HTR-8/SVneo (cell line): ENCODE measurements around the gene MMP14.
"Not testable (repeated sequence)": the region's sequence is repeated elsewhere in the genome, so short reads cannot be mapped to it uniquely, and the experiment has no call there.

Source experiments
- DNase-seq: peaks from one replicate; pipeline ENCODE4 v3.0.0; 2011; ENCODE audit warnings: low spot score, mixed read lengths; ENCODE audit not compliant: insufficient read length
- FAIRE-seq: peaks from 2 replicates; lab custom pipeline; 2011; peaks lifted over from hg19 to GRCh38; lab: Jason Lieb, UNC

Gene MMP14

DNA sequence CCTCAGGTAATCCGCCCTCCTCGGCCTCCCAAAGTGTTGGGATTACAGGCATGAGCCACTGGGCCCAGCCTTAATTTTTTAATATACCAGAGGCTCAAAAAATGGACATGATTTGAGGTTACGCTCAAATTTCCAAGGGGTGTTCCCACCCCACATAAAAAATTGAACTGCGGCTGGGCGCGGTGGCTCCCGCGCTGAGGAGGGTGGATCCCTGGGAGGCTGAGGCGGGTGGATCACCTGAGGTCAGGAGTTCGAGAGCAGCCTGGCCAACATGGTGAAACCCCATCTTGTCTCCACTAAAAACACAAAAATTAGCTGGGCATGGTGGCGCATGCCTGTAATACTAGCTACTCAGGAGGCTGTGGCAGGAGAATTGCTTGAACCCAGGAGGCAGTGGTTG is 17.9 kb downstream of the MMP14 start:
- not testable (repeated sequence) for FAIRE-seq

DNA sequence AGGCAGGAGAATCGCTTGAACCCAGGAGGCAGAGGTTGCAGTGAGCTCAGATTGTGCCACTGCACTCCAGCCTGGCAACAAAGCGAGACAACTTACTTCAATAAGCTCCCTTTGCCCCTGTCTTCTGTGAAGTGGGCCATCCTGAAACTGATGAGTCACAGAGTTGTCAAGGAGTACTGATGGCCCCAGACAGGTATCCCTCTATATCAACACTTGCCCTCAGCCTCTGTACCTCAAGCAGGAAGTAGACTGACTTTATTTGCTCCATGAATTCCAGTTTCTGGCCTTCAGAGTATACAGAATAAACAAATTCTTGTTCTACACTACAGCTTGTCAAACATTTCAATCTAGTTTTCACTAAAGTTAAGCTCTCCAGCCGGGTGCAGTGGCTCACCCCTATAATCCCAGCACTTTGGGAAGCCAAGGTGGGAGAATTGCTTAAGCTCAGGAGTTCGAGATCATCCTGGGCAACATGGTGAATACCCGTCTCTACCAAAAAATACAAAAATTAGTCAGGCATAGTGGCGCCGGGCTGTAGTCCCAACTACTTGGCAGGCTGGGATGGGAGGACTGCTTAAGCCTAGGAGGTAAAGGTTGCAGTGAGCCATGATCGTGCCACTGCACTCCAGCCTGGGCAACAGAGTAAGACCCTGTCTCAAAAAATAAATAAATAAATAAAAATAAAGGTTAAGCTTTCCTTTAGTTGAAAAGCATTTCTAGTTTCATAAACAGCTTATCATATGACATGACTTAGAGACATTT is 18.8 kb downstream of the MMP14 start:
- FAIRE-seq (no peak), DNase-seq (no peak)

More for the DNA sequence above, 17.9 kb downstream of the MMP14 start:
- DNase-seq, result not testable (repeated sequence)

DNA sequence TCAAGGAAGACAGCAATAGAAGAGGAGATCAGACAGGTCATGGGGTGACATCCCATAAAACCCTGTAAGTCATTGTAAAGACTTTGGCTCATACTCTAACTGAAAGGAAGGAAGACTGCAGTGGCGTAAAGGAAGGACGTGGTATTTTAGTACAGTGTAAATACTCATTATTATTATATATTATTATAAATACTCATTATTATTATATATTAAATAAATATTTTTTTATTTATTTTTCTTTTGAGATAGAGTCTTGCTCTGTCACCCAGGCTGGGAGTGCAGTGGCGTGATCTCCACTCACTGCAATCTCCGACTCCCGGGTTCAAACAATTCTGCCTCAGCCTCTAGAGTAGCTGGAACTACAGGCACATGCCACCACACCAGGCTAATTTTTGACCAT is 20.0 kb downstream of the MMP14 start:
- FAIRE-seq (no peak), DNase-seq (no peak)

DNA sequence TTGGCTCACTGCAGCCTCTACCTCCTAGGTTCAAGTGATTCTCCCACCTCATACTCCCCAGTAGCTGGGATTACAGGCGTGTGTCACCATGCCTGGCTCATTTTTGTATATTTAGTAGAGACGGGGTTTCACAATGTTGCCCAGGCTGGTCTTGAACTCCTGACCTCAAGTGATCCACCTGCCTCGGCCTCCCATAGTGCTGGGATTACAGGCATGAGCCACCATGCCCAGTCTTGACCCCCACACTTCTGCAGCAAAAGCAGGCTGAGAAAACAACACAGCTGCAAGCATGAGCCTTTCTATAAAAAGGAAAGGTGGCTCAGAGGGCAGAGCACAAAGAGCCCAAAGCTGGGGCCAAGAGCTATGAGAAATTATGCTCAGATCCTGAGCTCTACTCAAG is 24.0 kb downstream of the MMP14 start:
- not testable (repeated sequence) for FAIRE-seq, DNase-seq

DNA sequence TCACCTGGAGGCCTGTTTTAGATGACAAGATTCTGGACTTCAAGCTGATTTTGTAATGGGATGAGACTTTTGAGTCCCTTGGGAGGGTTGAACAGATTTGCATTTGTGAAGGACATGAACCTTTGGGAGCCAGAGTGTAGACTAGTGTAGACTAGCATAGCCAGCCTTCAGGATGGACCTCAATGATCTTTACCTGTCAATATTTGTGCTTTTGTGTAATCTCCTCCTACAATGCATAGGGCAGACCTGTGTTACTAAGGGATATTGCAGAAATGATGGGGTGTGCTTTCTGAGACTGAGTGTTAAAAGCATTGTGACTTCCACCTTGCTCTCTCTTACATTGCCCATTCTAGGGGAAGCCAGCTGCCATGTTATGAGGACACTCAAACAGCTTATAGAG is 25.3 kb downstream of the MMP14 start:
- DNase-seq (no peak), FAIRE-seq (no peak)

DNA sequence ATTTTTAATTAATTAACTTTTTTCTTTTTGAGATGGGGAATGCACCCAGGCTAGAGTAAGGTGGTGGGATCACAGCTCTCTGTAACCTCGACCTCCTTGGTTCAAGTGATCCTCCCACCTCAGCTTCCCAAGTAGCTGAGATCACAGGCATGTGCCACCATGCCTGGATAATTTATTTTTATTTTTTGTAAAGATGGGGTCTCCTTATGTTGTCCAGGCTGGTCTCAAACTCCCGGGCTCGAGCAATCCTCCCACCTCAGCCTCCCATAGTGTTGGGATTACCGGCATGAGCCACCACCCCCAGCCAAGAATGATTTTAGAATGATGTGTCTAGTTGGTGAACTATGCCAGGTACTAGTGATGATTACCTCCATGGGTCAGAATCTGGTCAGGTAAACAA is 28.6 kb downstream of the MMP14 start:
- no peak for DNase-seq
- FAIRE-seq, result no peak

DNA sequence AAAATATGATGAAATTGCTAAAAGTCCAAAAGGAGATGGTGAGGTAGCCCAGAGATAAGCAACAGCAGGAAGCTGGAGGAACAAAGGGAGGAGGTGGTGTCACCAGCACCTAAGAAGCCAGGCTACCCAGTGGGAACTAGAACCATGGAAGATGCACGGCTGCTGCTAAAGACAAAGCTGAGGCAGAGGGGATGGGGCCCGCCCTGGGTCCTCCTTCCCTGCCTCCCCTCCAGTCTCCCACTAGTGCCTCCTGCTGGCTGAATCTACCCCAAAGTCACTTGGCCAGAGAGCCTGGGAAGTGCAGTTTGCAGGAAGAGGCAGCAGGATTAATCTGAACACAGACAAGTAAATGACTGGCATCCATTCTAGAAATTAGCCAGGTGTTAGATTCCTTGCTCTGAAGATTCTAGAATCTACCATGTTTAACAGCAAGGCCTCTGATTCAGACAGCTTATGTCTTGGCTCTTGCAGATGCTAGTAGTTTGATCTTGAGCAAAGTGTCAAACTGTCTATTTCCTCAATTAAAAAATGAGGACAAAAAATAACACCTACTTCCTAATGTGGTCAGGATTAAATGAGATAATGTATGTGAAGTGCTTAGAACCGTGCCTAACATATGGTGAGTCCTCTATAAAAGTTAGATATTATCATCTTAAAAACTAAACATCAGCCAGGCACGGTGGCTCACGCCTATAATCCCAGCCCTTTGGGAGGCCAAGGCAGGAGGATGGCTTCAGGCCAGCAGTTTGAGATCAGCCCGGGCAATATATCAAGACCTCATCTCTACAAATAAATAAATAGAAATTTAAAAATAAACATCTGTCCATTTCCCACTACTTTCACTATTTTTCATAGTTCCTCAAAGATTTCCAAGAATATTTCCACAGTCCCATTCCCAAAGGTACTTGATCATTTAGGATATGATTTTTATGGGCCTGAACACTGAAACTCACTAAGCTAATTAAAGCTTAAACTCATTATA is 29.3 kb downstream of the MMP14 start:
- no peak for DNase-seq
- FAIRE-seq, result no peak

DNA sequence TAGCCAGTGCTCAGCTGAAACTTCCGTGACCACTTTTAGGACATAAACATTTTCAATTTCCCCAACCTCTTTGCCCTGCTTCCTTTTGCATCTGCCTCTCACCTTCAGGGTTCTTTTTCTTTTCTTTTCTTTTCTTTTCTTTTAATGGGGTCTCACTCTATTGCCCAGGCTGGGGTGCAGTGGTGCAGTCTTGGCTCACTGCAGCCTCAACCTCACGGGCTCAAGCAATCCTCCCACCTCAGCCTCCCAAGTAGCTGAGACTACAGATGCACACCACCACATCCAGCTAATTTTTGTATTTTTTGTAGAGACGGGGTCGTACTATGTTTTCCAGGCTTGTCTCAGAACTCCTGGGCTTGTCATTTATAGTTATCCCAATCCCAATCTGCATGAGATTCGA is 30.5 kb downstream of the MMP14 start:
- FAIRE-seq (no peak), DNase-seq (no peak)

DNA sequence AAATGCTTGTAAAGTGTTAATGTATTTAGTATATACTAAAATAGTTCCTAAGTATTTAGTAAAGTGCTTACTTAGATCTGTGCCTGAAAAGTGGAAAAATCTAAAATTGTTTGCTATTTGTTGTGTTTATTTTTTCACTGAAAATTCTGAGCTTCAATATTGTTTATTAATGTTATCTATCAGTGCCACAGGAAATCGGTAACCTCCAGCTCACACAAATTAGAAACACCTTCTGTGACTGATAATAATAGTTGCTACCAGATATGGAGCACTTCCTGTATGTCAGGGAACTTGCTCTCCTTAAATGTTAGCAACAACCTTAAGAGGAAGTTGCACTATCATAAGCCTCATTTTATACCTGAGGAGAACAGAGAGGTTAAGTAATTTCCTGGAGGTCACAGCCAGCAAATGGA is 34.4 kb downstream of the MMP14 start:
- DNase-seq, result peak; percentile 13
- FAIRE-seq, result no peak

DNA sequence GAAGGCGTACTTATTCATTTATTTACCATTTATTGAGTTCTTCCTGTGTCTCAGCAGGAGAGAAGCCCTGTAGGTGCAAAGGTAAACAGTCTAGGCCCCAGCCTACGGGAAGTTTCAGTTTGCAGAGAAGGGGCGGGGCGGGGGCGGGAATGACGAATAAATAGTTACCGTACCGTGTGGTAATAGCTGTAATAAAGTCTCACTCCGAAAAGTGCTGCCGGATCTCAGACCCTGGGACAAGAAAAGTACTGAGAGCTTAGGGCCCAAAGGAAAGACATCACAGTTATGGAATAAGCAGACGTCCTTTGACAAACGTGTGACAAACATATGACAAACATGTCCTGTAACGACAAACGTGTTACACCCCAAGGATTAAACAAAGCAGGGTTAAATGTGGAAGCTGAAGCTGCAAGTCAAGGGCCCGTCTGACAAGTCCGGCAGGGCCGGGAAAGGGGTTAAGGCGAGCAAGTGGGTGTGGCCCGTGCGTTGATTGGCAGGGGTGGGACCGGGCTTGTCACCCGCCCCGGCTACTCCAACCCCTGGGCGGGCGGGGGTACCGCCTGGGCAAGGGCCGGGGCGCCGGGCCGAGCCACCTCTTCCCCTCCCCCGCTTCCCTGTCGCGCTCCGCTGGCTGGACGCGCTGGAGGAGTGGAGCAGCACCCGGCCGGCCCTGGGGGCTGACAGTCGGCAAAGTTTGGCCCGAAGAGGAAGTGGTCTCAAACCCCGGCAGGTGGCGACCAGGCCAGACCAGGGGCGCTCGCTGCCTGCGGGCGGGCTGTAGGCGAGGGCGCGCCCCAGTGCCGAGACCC is 35.0 kb downstream of the MMP14 start, which contains the start of gene LRP10:
Gene LRP10, plus strand, starts transcription at position 517 of the 809 bp plus-strand sequence. CDS start 564 bp downstream, outside the sequence.
- DNase-seq, result peak; percentile 69
- FAIRE-seq, result no peak

DNA sequence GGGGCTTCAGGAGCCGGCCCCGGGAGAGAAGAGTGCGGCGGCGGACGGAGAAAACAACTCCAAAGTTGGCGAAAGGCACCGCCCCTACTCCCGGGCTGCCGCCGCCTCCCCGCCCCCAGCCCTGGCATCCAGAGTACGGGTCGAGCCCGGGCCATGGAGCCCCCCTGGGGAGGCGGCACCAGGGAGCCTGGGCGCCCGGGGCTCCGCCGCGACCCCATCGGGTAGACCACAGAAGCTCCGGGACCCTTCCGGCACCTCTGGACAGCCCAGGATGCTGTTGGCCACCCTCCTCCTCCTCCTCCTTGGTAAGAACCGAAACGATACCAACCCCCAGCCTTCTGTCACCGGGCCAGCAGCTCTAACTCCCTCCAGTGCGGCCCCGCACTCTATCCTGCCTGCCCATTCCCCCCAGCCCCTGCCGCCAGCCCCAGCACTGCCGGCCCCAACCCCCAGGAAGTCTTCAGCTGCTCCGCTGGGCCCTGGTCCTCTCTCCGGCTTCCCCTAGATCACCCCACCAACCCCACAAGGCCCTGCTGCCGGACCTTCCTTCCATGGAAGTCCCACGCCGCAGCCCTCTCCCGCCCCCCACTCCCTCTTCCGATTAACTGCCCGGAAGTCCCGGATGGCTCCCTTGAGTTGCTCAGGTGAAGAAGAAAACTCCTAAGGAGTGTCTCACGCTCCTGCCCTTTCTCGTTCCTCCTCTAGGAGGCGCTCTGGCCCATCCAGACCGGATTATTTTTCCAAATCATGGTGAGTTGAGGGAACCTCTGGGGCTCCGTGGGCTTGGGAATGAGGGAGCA is 35.8 kb downstream of the MMP14 start:
- DNase-seq (peak; percentile 67), FAIRE-seq (no peak)

DNA sequence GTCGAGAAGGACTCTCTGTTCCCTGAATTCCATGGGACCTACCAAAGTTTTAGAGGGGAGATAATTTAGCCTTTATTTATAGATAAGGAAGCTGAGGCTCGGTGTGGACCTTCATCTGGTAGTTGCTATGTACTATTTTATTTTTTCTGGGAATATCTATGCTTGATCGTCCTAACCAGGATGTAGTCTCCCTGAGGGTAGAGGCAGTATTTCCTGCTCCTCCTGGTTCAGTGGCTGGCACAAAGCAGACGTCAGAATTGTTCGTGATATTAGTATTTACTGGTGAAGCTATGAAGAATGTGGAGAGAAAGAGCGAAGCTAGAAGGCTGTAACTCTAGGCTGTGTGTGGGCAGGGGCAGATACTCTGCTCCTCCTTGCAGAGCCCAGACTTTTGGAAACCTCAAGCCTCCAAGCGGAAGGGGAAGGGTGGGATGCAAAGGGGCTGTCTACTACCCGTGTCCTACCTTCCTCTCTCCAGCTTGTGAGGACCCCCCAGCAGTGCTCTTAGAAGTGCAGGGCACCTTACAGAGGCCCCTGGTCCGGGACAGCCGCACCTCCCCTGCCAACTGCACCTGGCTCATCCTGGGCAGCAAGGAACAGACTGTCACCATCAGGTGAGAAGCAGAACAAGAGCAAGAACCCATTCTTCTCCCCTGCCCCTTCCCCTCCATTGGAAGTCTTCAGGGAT is 36.6 kb downstream of the MMP14 start:
- no peak for FAIRE-seq
- DNase-seq, result no peak

DNA sequence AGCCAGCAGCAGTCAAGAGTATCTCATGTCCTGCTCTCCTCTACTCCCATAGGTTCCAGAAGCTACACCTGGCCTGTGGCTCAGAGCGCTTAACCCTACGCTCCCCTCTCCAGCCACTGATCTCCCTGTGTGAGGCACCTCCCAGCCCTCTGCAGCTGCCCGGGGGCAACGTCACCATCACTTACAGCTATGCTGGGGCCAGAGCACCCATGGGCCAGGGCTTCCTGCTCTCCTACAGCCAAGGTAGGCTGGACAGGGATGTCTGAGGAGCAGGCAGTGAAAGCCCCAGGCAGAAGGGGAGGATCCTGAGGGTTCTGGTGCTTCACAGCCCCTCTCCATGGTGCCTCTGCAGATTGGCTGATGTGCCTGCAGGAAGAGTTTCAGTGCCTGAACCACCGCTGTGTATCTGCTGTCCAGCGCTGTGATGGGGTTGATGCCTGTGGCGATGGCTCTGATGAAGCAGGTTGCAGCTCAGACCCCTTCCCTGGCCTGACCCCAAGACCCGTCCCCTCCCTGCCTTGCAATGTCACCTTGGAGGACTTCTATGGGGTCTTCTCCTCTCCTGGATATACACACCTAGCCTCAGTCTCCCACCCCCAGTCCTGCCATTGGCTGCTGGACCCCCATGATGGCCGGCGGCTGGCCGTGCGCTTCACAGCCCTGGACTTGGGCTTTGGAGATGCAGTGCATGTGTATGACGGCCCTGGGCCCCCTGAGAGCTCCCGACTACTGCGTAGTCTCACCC is 38.8 kb downstream of the MMP14 start:
- no peak for FAIRE-seq
- DNase-seq, result no peak

DNA sequence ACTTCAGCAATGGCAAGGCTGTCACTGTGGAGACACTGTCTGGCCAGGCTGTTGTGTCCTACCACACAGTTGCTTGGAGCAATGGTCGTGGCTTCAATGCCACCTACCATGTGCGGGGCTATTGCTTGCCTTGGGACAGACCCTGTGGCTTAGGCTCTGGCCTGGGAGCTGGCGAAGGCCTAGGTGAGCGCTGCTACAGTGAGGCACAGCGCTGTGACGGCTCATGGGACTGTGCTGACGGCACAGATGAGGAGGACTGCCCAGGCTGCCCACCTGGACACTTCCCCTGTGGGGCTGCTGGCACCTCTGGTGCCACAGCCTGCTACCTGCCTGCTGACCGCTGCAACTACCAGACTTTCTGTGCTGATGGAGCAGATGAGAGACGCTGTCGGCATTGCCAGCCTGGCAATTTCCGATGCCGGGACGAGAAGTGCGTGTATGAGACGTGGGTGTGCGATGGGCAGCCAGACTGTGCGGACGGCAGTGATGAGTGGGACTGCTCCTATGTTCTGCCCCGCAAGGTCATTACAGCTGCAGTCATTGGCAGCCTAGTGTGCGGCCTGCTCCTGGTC is 39.4 kb downstream of the MMP14 start:
- FAIRE-seq (no peak), DNase-seq (no peak)

DNA sequence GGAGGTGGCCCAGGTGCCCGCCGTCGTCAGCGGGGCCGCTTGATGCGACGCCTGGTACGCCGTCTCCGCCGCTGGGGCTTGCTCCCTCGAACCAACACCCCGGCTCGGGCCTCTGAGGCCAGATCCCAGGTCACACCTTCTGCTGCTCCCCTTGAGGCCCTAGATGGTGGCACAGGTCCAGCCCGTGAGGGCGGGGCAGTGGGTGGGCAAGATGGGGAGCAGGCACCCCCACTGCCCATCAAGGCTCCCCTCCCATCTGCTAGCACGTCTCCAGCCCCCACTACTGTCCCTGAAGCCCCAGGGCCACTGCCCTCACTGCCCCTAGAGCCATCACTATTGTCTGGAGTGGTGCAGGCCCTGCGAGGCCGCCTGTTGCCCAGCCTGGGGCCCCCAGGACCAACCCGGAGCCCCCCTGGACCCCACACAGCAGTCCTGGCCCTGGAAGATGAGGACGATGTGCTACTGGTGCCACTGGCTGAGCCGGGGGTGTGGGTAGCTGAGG is 40.7 kb downstream of the MMP14 start:
- no peak for FAIRE-seq
- DNase-seq, result no peak

DNA sequence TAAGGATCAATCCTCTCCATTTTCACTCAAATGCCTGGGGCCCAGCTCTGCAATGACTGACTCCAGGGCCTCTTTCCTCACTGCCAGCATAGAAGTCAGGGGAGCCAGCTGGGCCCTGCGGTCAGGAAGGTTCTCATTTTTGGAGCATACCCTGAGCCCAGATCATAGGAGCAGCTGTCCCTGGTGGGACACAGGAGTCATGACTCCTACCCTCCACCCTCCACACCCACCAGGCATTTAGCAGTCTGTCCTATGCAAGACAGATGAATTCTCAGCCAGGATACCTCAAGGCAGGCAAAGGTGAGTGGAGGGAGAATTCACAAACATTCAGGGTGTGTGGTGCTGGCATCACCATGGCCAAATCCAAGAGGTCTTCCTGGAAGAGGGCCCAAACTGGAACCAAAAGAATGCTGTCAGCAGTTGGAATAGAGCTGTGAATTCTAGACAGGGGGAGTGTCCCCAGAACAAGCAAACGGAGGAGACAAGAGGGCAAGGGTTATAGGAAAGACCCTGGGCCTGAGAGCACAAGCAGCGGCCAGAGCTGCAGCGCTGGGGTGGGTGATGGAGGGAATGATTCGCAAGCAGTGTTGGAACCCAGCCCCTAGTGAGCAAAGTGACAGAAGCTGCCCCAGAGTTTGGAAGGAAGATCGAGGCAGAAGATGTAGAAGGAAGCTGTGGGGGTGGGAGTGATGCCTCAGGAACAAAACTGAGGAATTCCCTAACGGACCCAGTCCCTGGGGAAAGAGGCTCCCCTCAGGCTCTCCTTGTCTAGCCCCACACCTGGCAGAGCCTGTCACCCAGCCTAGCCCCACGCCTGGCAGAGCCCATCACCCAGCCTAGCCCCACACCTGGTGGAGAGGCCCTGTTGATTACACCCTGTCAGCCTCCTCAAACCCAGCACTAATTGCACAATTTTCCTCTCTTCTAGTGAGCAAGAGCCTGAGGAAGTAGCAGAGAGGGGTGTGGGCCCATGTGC is 42.2 kb downstream of the MMP14 start:
- DNase-seq (no peak), FAIRE-seq (no peak)

DNA sequence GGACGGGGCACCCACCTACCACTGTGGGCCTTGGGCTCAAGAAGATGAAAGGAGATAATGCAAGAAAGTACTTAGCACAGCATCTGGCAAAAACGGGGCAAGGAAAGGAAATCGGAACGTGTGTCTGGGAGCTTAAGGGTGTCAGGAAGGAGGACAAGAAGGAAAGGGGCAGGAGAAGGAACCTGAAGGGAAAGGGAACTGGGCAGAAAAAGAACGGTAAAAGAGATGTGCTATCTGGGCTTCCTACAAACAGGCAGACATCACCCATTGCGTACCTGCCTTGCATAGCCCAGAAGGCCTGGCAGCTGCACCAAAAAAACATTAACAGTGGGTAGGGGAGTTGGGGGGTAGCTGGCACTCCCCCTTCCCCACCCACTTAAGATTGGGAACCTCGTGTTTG is 45.7 kb downstream of the MMP14 start:
- no peak for FAIRE-seq
- no peak for DNase-seq
